KOPT-K1 (cell line): ENCODE data around the gene OR14J1.
"Not testable (repeated sequence)": the region's sequence is repeated elsewhere in the genome, so short reads cannot be mapped to it uniquely, and the experiment has no call there.

Experiments
- H3K27ac ChIP-seq: fragments of 200-600 bp; sonication (generic); 2 replicates; pipeline ENCODE4 v1.5.1; 2016; ENCODE audit warnings: antibody characterized with exemption, mild to moderate bottlenecking, low read depth, low read length; ENCODE audit not compliant: poor library complexity, severe bottlenecking
- H3K36me3 ChIP-seq: fragments of 200-600 bp; sonication (generic); 2 replicates; pipeline ENCODE4 v1.5.1; 2017; ENCODE audit warnings: antibody characterized with exemption, mild to moderate bottlenecking, low read length, moderate library complexity; ENCODE audit not compliant: insufficient read depth
- H3K9me3 ChIP-seq: fragments of 200-600 bp; sonication (generic); 2 replicates; pipeline ENCODE4 v1.5.1; 2017; ENCODE audit warnings: antibody characterized with exemption, low read length, mild to moderate bottlenecking; ENCODE audit not compliant: insufficient read depth, poor library complexity, severe bottlenecking

OR14J1 gene, protein sequence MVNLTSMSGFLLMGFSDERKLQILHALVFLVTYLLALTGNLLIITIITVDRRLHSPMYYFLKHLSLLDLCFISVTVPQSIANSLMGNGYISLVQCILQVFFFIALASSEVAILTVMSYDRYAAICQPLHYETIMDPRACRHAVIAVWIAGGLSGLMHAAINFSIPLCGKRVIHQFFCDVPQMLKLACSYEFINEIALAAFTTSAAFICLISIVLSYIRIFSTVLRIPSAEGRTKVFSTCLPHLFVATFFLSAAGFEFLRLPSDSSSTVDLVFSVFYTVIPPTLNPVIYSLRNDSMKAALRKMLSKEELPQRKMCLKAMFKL

DNA sequence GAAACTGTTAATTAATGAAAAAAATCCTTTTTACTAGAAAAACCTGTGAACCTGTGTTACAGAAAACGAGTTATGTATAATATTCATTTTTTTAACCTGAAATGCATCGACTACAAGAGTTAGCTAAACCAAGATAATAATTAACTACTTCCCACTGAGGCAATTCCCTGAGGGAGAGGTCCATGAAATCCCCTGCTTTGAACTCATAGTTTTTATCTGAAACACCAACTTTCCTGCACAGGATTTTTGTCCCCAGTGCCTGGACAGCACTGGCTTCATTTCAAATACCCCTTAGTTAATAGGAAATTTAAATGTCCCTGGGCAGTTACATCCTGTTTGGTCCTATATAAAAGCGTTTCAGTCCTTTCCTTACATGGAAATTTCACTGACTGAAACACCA is at the start of gene OR14J1:
TSS of gene OR14J1 (plus strand) at position 386 of the 400 bp plus-strand sequence. CDS start 4,989 bp downstream, outside the sequence.
- Histone ChIP-seq H3K9me3 (no peaks in the 10 kb centered on the region), H3K27ac (no peak within 1 kb of the TSS), H3K36me3 (no peaks in the 10 kb centered on the region)

DNA sequence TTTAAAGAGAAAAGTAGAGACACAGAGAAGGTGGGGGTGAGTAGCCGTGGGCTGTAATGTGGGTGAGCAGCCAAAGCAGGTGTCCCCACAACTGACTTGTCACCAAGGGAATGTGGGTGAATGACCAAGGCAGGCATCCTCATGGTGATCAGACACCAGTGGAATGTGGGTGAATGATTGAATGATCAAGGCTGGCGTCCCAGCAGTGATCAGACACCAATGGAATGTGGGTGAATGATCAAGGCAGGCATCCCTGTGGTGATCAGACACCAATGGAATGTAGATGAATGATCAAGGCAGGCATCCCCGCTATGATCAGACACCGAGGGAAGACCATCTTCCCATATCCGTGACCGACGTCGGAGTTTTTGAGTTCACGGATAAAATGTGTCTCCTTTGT is 49.8 kb upstream of the OR14J1 start:
- Histone ChIP-seq H3K9me3 (no peaks in the 10 kb centered on the region), H3K27ac (no peak overlapping the region), H3K36me3 (no peaks in the 10 kb centered on the region)

DNA sequence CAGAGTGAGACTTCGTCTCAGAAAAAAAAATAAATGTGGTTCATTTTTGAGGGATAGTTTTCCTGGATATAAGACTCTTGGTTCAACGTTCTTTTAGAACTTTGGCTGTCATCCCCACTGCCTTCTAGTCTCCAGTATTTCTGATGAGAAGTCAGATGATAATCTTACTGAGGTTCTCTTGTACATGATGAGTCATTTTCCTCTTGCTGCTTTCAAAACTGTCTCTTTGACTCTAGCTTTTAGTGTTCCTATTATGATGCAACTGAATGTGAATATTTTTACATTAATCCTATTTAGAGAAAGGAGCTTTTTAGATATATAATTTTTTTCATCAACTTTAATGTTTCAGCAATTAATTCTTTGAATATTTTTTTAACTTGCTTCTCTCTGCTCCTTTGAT is 46.0 kb upstream of the OR14J1 start:
- H3K9me3 ChIP-seq, result no peaks in the 10 kb centered on the region
- H3K36me3 ChIP-seq, result no peaks in the 10 kb centered on the region
- H3K27ac ChIP-seq, result no peak overlapping the region

DNA sequence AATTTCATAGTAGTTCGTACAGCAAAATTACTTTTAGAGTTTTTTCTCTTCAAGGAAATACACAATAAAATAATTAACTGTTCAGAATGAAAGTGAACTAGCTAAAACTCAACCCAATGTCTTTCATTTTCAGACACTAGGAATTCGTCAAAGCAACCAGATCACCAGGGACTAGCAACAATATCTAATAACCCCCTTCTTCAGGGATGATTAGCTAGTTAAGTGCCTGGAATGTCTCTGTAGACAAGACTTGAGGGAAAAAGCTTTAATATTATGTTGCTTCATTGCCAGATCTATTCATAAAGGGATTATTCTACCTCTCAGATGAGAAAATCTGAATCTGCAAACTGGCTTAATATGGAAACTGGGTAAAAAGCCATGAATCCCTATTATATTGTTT is 41.8 kb upstream of the OR14J1 start:
- Histone ChIP-seq H3K27ac (no peak overlapping the region), H3K9me3 (peaks cover under 1% of the 10 kb centered on the region), H3K36me3 (no peaks in the 10 kb centered on the region)

DNA sequence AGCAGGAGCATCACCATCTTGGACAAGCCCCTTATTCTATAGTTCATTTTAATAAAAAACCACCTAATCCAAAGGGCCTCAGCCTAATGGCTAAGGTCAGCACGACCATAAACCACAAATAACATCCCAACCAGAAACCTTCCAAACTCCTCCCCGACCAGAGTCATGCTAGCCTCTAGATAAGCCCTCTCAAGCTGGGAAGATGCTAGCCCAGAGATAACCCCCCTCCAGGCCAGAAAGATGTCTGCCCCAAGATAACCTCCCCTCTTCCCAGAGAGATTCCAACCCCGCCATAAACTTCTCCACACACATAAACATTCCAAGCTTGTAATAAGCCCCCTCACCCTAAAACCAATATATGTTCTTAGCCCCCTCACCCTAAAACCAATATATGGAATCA is 38.5 kb upstream of the OR14J1 start:
- peaks cover 4% of the 10 kb centered on the region for H3K9me3 ChIP-seq
- H3K27ac ChIP-seq, result no peak overlapping the region
- H3K36me3 ChIP-seq, result no peaks in the 10 kb centered on the region

DNA sequence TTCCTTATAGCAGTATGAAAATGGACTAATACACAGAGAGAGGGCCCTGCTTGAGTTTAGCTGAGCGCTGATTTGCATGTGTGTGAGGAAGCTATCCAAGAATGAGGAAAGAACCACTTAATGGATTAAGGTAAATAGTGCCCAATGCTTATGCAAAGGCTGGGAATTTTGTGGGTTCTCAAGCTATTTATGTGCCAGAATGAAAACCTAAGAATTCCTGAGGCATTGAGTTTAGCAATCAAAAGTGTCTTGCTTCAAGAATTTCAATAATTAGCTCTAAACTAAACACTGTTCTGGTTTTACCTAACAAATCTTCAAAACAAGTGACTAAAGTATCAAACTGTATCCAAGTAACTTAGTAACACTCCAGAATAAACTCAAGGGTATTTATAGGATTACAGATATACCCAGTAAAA is 7.0 kb upstream of the OR14J1 start:
- H3K27ac ChIP-seq, result no peak overlapping the region
- no peaks in the 10 kb centered on the region for H3K36me3 ChIP-seq
- no peaks in the 10 kb centered on the region for H3K9me3 ChIP-seq

DNA sequence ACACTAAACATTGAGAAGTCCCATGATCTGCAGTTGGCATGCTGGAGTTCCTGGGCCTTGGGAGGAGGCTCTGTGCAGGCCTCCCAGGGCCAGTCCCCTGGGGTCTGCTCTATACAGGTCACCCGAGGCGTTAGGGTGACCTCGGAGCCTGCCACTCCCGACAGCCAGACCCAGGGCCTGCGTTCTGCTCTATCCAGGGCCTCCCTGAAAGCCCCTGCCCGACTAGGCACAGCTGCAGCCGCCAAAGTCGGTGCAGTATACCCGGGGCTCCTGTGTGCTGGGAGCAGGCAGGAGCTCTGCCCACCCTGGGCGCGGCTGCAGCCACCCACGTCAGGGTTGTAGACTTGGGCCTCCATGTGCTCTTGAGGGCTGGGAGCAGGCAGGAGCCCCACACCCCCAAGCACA is 6.3 kb upstream of the OR14J1 start:
- Histone ChIP-seq H3K9me3 (no peaks in the 10 kb centered on the region), H3K36me3 (no peaks in the 10 kb centered on the region), H3K27ac (no peak overlapping the region)

DNA sequence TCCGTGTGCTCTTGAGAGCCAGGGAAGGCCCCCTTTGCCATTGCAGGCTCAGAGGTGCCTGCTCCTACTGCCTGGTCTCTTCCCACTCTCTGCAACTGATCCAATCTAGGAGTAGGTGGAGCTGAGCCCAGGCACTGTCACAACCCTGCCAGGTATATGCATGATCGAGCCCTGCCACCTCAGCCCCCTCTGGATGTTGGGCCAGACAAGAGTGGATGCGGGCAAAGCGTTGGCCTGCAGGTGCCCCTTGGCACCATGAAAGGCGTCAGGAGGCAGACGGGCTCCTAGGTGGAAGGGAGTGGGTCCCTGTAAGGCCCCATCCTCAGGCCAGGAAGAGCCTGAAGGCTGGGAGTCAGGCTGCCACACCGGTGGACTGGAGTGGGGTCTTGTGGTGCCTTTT is 5.9 kb upstream of the OR14J1 start:
- H3K9me3 ChIP-seq, result no peaks in the 10 kb centered on the region
- H3K27ac ChIP-seq, result no peak overlapping the region

DNA sequence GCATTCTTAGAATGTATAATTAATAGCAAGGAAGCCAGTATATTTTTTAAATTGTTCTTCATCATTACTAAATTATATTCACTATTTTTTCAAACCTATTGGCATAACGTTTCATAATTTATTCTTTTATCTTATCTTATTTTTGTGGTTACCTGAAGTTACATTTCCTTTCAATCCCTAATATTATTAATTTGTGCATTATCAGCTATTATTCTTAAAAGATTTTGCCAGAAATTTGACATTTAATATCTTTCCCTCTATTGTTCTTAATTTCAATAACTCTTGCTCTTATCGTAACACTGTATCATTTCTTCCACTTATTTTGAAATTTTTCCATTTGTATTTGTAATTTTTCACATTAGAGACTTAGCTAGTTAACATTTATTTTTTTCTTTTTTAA is 18.4 kb downstream of the OR14J1 start:
- no peaks in the 10 kb centered on the region for H3K9me3 ChIP-seq
- no peaks in the 10 kb centered on the region for H3K36me3 ChIP-seq
- H3K27ac ChIP-seq, result no peak overlapping the region

More for the DNA sequence above, 5.9 kb upstream of the OR14J1 start:
- no peaks in the 10 kb centered on the region for H3K36me3 ChIP-seq

DNA sequence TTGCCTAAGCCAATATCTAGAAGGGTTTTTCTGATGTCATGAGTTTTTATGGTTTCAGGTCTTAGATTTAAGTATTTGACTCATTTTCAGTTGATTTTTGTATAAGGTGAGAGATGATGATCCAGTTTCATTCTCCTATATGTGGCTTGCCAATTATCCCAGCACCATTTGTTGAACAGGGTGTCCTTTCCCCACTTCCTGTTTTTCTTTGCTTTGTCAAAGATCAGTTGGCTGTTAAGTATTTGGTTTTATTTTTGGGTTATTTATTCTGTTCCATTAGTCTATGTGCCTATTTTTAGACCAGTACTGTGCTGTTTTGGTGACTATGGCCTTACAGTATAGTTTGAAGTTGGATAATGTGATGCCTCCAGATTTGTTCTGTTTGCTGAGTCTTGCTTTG is 21.8 kb downstream of the OR14J1 start:
- H3K27ac ChIP-seq, H3K9me3 ChIP-seq, H3K36me3 ChIP-seq: not testable (repeated sequence)

DNA sequence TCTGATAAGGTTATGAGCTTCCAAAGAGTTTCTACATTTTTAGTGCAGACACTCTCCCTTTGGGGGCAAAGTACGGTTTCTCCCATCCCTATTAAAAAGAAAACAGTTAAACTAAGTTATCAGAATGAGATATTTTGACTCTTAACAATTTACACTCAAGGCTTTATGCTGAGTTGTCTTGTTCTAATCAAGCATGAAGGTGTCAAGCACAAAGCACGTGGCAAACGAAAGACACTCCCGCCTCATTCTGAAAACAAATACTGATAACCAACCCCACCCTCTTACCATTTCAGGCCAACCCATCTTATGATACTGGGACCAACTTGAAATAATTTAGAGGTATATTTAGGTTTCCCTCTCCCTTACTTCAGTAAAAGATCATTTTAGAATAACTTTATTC is 24.3 kb downstream of the OR14J1 start:
- Histone ChIP-seq H3K9me3 (no peaks in the 10 kb centered on the region), H3K27ac (no peak overlapping the region), H3K36me3 (no peaks in the 10 kb centered on the region)

DNA sequence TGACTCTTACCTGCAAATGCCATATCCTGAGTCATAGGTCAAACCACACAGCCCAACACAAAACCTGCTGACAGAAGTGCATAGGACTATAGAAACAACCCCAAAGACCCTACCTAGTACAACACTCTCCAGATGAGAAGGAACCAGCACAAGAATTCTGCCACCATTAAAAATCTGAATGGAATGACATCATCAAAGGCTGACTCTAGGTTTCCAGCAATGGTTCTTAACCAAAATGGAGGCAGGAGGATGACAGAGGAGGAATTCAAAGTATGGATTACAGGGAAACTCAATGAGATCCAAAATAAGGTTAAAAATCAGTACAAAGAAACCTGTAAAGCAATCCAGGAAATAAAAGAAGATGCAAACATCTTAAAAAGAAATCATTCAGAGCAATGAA is 31.2 kb downstream of the OR14J1 start:
- H3K36me3 ChIP-seq, result no peaks in the 10 kb centered on the region
- H3K9me3 ChIP-seq, result no peaks in the 10 kb centered on the region
- no peak overlapping the region for H3K27ac ChIP-seq

DNA sequence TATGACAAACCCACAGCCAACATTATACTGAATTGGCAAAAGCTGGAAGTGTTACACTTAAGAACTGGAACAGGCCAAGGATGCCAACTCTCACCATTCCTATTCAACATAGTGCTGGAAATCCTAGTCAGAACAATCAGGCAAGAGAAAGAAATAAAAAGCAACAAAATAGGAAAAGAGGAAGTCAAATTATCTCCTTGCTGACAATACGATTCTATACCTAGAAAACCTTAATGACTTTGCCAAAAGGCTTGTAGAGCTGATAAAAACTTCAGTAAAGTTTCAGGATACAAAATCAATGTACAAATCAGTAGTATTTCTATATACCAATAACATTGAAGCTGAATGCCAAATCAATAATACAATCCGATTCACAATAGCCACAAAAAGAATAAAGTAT is 34.8 kb downstream of the OR14J1 start:
- Histone ChIP-seq H3K36me3 (no peaks in the 10 kb centered on the region), H3K9me3 (no peaks in the 10 kb centered on the region), H3K27ac (no peak overlapping the region)

DNA sequence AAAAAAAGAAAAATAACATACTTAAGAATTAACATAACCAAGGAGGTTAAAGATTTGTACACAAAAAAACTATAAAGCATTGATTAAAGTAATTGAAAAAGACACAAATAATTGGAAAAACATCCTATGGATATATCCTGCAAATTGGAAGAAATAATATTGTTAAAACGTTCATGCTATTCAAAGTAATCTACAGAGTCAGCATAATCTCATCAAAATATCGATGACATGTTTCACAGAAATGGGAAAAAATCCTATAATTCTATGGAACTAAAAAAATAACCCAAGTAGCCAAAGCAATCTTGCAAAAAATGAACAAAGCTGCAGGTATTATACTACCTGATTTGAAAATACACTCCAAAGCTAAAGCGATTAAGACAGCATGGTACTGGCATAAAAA is 43.9 kb downstream of the OR14J1 start:
- no peaks in the 10 kb centered on the region for H3K9me3 ChIP-seq
- no peaks in the 10 kb centered on the region for H3K36me3 ChIP-seq
- no peak overlapping the region for H3K27ac ChIP-seq

DNA sequence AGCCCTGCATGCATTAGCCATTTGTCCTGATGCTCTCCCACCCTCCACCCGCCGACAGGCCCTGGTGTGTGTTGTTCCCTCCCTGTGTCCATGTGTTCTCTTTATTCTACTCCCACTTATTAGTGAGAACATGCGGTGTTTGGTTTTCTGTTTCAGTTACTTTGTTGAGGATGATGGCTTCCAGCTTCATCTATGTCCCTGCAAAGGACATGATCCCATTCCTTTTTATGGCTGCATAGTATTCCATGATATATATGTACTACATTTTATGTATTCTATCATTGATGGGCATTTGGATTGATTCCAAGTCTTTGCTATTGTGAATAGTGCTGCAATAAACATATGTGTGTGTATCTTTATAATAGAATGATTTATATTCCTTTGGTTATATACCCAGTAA is 47.8 kb downstream of the OR14J1 start:
- not testable (repeated sequence) for H3K27ac ChIP-seq, H3K9me3 ChIP-seq

DNA sequence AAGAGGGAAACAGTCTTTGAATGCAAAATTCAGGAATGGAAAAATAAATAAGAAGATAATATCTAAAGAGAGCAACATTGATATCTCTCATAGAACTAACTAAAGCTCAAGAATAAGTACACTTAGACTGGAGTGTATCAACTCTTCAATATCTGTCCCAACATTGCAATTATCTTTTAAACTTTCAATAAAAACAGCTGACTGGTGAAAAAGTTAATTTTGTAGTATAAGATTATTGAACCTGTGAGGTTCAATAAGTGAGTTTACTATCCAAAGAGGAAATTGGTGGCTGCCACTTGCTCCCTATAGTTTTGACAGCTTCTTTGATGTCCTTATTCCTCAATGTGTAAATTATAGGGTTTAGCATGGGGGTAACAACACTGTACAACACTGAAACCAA is 53.5 kb downstream of the OR14J1 start:
- H3K27ac ChIP-seq, result no peak overlapping the region
- H3K9me3 ChIP-seq, result no peaks in the 10 kb centered on the region
- H3K36me3 ChIP-seq, result no peaks in the 10 kb centered on the region

More for the DNA sequence above, 47.8 kb downstream of the OR14J1 start:
- H3K36me3 ChIP-seq, result not testable (repeated sequence)
